GM18909 (cell line): Measurements from ENCODE around the gene SCD5.

ENCODE experiments used
- ATAC-seq: cut with Tn5 transposase; IDR thresholded peaks from one replicate; pipeline ENCODE4 v1.9.1; 2021; ENCODE audit warnings: mild to moderate bottlenecking; ENCODE audit not compliant: unreplicated experiment, poor library complexity

SCD5 gene

GRCh38 chr4:82610041-82610440 lies 188.6 kb downstream of the SCD5 start:
- ATAC-seq: no peak

GRCh38 chr4:82606622-82607021 lies 192.0 kb downstream of the SCD5 start:
- ATAC-seq: no peak

- ATAC-seq: no peak
These were observed 194.1 kb downstream of the SCD5 start for GRCh38 chr4:82604522-82604921.

- ATAC-seq: no peak
These were observed 197.2 kb downstream of the SCD5 start for GRCh38 chr4:82601242-82602015.

GRCh38 chr4:82599336-82599735 lies 199.3 kb downstream of the SCD5 start:
- no peak for ATAC-seq

GRCh38 chr4:82594456-82594855 lies 204.1 kb downstream of the SCD5 start:
- no peak for ATAC-seq

- no peak for ATAC-seq
These were observed 205.2 kb downstream of the SCD5 start for GRCh38 chr4:82593411-82593810.

GRCh38 chr4:82592639-82593038 lies 206.0 kb downstream of the SCD5 start:
- no peak for ATAC-seq

- no peak for ATAC-seq
These were observed 207.0 kb downstream of the SCD5 start for GRCh38 chr4:82591592-82591991.

- no peak for ATAC-seq
These were observed 208.8 kb downstream of the SCD5 start for GRCh38 chr4:82589756-82590155.

- no peak for ATAC-seq
These were observed 209.8 kb downstream of the SCD5 start for GRCh38 chr4:82588771-82589270.

- no peak for ATAC-seq
These were observed 210.6 kb downstream of the SCD5 start for GRCh38 chr4:82587826-82588540.

- no peak for ATAC-seq
These were observed 212.7 kb downstream of the SCD5 start for GRCh38 chr4:82585690-82586435.

- no peak for ATAC-seq
These were observed 213.7 kb downstream of the SCD5 start for GRCh38 chr4:82584931-82585330.

GRCh38 chr4:82583897-82584587 lies 214.6 kb downstream of the SCD5 start:
- ATAC-seq: no peak

GRCh38 chr4:82579932-82580331 lies 218.7 kb downstream of the SCD5 start:
- no peak for ATAC-seq
